ENCODE results near the gene RRBP1. TPM values are rescaled to one million over a fixed set of nuclear protein-coding genes. Genes with fewer than 3 reads are reported as not detected.

The RRBP1 gene, protein sequence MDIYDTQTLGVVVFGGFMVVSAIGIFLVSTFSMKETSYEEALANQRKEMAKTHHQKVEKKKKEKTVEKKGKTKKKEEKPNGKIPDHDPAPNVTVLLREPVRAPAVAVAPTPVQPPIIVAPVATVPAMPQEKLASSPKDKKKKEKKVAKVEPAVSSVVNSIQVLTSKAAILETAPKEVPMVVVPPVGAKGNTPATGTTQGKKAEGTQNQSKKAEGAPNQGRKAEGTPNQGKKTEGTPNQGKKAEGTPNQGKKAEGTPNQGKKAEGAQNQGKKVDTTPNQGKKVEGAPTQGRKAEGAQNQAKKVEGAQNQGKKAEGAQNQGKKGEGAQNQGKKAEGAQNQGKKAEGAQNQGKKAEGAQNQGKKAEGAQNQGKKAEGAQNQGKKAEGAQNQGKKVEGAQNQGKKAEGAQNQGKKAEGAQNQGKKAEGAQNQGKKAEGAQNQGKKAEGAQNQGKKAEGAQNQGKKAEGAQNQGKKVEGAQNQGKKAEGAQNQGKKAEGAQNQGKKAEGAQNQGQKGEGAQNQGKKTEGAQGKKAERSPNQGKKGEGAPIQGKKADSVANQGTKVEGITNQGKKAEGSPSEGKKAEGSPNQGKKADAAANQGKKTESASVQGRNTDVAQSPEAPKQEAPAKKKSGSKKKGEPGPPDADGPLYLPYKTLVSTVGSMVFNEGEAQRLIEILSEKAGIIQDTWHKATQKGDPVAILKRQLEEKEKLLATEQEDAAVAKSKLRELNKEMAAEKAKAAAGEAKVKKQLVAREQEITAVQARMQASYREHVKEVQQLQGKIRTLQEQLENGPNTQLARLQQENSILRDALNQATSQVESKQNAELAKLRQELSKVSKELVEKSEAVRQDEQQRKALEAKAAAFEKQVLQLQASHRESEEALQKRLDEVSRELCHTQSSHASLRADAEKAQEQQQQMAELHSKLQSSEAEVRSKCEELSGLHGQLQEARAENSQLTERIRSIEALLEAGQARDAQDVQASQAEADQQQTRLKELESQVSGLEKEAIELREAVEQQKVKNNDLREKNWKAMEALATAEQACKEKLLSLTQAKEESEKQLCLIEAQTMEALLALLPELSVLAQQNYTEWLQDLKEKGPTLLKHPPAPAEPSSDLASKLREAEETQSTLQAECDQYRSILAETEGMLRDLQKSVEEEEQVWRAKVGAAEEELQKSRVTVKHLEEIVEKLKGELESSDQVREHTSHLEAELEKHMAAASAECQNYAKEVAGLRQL (N-terminal part only)
- 101 TPM for total RNA-seq

DNA sequence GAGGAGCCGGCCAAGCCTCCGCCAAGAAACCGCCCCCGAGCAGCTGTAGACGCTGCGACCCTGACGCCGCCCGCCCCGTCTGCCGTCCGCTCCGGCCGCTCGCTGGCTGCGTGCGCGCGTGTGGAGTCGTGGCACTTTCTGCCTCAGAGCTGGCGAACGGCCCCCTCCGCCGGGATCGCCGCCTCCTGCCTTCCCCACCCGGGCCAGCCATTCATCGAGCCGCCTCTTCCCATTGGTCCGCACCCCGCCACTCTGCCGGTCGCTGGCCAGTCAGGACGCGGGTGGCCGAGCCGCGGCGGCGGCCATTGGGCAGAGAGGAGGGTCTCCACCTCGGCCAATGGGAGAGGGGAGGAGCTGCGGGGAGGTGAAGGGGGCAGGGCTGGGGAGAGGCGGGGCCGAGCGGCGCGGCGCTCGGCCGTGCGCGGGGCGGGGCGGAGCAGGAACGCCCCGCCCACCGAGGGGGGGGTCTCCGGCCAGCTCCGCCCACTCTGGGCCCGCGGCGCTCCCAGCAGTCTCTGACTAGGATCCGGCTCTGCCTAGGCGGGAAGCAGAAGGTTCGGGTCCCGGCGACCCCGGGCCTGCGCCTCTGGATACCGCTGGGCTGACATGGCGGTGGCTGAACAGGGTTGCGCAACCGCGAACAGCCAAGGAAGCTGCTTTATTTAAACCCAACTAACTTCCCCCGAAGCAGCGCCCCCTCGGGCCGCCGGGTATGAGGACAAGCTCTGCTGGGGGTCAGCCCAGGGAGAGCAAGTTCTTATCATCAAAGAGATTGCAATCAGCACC, at the start of gene RRBP1:
Gene RRBP1, minus strand, starts transcription at position 140 of the 786 bp plus-strand sequence. CDS start 21,735 bp downstream, outside the sequence.
- Histone ChIP-seq H3K4me3 (peak within 1 kb of the TSS; percentile 90 to 93), H3K9me3 (no peaks in the 10 kb centered on the region), H3K36me3 (peaks cover 3 to 4% of the 10 kb centered on the region in 2 donors), H3K4me1 (peaks cover 4 to 12% of the 10 kb centered on the region in 2 donors), H3K27me3 (no peaks in the 10 kb centered on the region), H3K27ac (peak within 1 kb of the TSS; percentile 95 to 97)
- intact Hi-C loops (cut with DNase I) = loop anchor here (1.0 to 10.0 kb wide), 9 partner anchors 110 to 1107 kb away; partner anchors contain the start of genes KAT14, KIF16B, MGME1 and PET117
- peak; percentile 97 to 99 for DNase-seq (ENCODE audit: low spot score in 2 of 2)
- TF ChIP-seq, protein P1, sequence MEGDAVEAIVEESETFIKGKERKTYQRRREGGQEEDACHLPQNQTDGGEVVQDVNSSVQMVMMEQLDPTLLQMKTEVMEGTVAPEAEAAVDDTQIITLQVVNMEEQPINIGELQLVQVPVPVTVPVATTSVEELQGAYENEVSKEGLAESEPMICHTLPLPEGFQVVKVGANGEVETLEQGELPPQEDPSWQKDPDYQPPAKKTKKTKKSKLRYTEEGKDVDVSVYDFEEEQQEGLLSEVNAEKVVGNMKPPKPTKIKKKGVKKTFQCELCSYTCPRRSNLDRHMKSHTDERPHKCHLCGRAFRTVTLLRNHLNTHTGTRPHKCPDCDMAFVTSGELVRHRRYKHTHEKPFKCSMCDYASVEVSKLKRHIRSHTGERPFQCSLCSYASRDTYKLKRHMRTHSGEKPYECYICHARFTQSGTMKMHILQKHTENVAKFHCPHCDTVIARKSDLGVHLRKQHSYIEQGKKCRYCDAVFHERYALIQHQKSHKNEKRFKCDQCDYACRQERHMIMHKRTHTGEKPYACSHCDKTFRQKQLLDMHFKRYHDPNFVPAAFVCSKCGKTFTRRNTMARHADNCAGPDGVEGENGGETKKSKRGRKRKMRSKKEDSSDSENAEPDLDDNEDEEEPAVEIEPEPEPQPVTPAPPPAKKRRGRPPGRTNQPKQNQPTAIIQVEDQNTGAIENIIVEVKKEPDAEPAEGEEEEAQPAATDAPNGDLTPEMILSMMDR (IDR thresholded peaks at IDR 0.05) = peak; percentile 60 to 77 (median 76)

DNA sequence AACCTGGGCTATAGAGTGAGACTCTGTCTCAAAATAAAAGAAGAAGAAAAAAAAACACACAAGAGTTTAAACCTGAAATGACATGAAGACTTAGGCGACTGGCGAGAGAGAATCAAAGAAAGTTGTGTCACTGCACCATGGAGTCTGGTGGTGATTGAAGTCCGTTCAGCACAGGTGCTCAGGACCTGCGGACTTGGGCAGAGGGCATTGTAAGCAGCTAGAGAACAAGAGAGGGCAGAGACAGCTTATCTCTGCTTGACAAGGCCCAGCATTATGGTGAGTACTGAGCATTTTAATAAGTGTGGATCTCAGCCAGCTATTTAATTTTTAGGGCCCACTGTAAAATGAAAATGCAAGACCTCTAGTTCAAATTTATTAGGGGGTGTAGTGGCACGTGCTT, 49.2 kb upstream of the RRBP1 start:
- H3K36me3 ChIP-seq = no peaks in the 10 kb centered on the region
- H3K27ac ChIP-seq = no peak overlapping the region
- DNase-seq (ENCODE audit: low spot score in 2 of 2) = no peak
- H3K4me3 ChIP-seq = no peak overlapping the region
- H3K4me1 ChIP-seq = no peaks in the 10 kb centered on the region
- TF ChIP-seq, protein P1 (IDR thresholded peaks at IDR 0.05) = no peak
- H3K27me3 ChIP-seq = no peaks in the 10 kb centered on the region
- intact Hi-C loops (cut with DNase I) = no loop called here
- H3K9me3 ChIP-seq = no peaks in the 10 kb centered on the region

DNA sequence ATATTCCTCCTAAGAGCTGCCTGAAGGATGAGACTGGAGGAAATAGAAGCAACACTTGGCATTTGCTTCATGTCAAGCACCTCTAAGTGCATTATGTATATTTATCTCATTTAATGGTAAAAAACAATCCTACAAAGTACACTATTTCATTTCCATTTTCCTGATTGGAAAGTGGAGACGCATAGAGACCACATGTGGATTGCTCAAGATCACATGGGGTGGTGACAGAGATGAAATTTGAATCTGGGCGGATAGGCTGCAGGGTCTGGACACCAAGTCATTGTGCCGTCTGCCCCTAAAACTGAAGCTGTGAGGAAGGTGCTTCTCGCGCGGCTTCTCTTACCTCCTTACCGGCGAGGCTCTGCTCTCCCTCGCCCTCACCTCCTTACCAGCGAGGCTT, 48.0 kb upstream of the RRBP1 start:
- intact Hi-C loops (cut with DNase I) = no loop called here
- no peaks in the 10 kb centered on the region for H3K4me1 ChIP-seq
- no peak overlapping the region for H3K4me3 ChIP-seq
- no peak for DNase-seq (ENCODE audit: low spot score in 2 of 2)
- TF ChIP-seq, protein P1 (IDR thresholded peaks at IDR 0.05) = no peak
- no peak overlapping the region for H3K27ac ChIP-seq
- H3K36me3 ChIP-seq = no peaks in the 10 kb centered on the region
- H3K27me3 ChIP-seq = no peaks in the 10 kb centered on the region
- no peaks in the 10 kb centered on the region for H3K9me3 ChIP-seq

DNA sequence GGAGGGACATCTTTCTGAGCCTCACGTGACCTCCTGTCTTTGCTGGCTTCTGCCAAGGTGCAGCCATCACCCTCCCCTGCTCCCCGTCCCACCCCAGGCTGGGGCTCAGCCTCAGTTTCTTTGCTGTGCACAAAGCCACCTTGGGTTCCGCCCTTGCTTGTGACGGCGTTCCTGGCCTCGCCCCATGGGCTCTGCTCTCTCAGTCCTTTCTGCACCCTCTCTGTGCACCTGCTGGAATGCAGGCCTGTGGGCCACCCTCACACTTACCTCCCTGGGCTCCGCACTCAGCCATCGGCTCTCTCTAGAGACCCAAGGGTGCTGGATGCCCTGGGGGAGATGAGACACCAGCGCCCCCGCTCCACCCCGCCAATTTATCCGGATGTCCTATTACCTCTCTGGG, 46.0 kb upstream of the RRBP1 start:
- Histone ChIP-seq H3K4me3 (no peak overlapping the region), H3K4me1 (no peaks in the 10 kb centered on the region), H3K9me3 (no peaks in the 10 kb centered on the region), H3K27ac (no peak overlapping the region), H3K36me3 (no peaks in the 10 kb centered on the region), H3K27me3 (no peaks in the 10 kb centered on the region)
- no peak for DNase-seq (ENCODE audit: low spot score in 2 of 2)
- TF ChIP-seq, protein P1 (IDR thresholded peaks at IDR 0.05) = no peak
- intact Hi-C loops (cut with DNase I) = no loop called here
